DOHH2 (cell line): ENCODE results near the gene DLG1.

ENCODE experiments used
- H3F3A ChIP-seq: fragments of 200-600 bp; sonication (generic), shearing (Covaris generic); 2 replicates; pipeline ENCODE4 v1.6.0; 2016; ENCODE audit warnings: antibody characterized with exemption, mild to moderate bottlenecking; ENCODE audit not compliant: control insufficient read depth, insufficient read depth
- H3K27ac ChIP-seq: fragments of 200-600 bp; sonication (generic); 2 replicates; pipeline ENCODE4 v1.5.1; 2014; ENCODE audit warnings: low read depth, mild to moderate bottlenecking, low read length, moderate library complexity
- H3K27me3 ChIP-seq: fragments of 200-600 bp; sonication (generic); 2 replicates; pipeline ENCODE4 v1.6.1; 2014; ENCODE audit warnings: mild to moderate bottlenecking, low read length, mixed read lengths; ENCODE audit not compliant: control insufficient read depth
- H3K36me3 ChIP-seq: fragments of 200-600 bp; sonication (generic); 2 replicates; pipeline ENCODE4 v1.6.1; 2014; ENCODE audit warnings: mild to moderate bottlenecking, low read length, moderate library complexity, mixed read lengths; ENCODE audit not compliant: control insufficient read depth
- H3K4me1 ChIP-seq: fragments of 200-600 bp; sonication (generic); 2 replicates; pipeline ENCODE4 v1.6.1; 2014; ENCODE audit warnings: mild to moderate bottlenecking, low read length, mixed read lengths; ENCODE audit not compliant: control insufficient read depth
- H3K4me2 ChIP-seq: fragments of 200-600 bp; sonication (generic); 2 replicates; pipeline ENCODE4 v1.6.0; 2014; ENCODE audit warnings: mild to moderate bottlenecking, low read length, moderate library complexity
- H3K4me3 ChIP-seq: fragments of 200-600 bp; sonication (generic); 2 replicates; pipeline ENCODE4 v1.5.1; 2014; ENCODE audit warnings: mild to moderate bottlenecking, low read length, mixed read lengths
- H3K79me2 ChIP-seq: fragments of 200-600 bp; sonication (generic); 2 replicates; pipeline ENCODE4 v1.6.1; 2014; ENCODE audit warnings: mild to moderate bottlenecking, low read length, mixed read lengths; ENCODE audit not compliant: control insufficient read depth
- H3K9me2 ChIP-seq: fragments of 200-600 bp; sonication (generic); replicated peaks from 2 replicates; pipeline ENCODE4 v1.6.1; 2014; ENCODE audit warnings: mild to moderate bottlenecking, low read length, mixed read lengths; ENCODE audit not compliant: control insufficient read depth
- H3K9me3 ChIP-seq: fragments of 200-600 bp; sonication (generic); 2 replicates; pipeline ENCODE4 v1.6.1; 2014; ENCODE audit warnings: antibody characterized with exemption, low read length, mixed read lengths; ENCODE audit not compliant: control insufficient read depth, insufficient read depth
- H4K20me1 ChIP-seq: fragments of 200-600 bp; sonication (generic); 2 replicates; pipeline ENCODE4 v1.6.0; 2014; ENCODE audit warnings: low read depth, mild to moderate bottlenecking, antibody characterized with exemption, low read length, moderate library complexity; ENCODE audit not compliant: control insufficient read depth, insufficient read depth
- CTCF ChIP-seq: fragments of 200-600 bp; sonication (generic); IDR thresholded peaks from one replicate; pipeline ENCODE4 v1.5.1; 2014; ENCODE audit warnings: antibody characterized with exemption, mild to moderate bottlenecking, low read depth, low read length; ENCODE audit not compliant: poor library complexity, severe bottlenecking
- EZH2phosphoT487 ChIP-seq: fragments of 200-600 bp; sonication (generic); IDR thresholded peaks from 2 replicates; pipeline ENCODE4 v1.6.1; 2017; ENCODE audit warnings: borderline replicate concordance, mild to moderate bottlenecking, antibody characterized with exemption, low read length, moderate library complexity, mixed read lengths

Gene DLG1

DNA sequence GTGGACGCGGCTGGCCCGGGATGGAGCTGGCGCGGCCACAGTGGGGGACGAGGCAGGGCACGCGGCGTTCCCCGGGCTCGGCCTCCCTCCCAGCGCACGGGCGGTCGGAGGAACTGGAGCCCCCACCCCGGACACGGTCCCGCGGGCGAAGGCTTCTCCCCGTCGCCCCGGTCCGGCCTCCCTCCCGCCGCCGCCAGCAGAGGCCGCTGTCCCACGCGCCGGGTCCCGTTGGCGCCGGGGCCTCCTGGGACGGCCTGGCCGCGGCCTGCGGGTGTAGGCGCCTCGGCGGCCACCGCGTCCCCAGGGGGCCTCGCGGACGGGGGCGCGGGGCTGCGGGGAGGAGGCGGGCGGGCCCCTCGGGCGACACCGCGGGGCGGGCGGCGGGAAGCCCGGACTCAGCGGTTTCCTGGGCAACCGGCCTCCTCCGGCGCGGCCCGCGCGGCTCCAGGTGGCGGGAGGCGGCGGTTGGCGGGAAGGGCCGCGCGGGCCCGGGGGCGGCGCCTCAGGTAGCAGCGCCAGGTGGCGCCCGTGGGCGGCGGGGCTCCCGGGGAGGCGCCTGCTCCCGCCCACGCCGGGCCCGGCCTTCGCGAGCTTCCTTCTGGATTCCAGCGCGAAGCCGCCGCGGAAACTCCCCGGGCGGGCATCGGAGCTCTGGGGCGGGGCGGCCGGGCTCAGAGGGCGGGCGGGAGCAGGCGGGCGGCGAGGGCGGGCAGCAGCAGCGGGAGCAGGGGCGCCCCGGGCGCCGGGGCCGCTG, 295.5 kb downstream of the DLG1 start:
- Histone ChIP-seq H3K4me2 (peak overlapping the region; percentile 85), H3K4me3 (peak overlapping the region; percentile 75), H3F3A (peaks cover 4% of the 10 kb centered on the region), H3K79me2 (no peaks in the 10 kb centered on the region), H3K27me3 (no peaks in the 10 kb centered on the region), H3K36me3 (no peaks in the 10 kb centered on the region), H3K27ac (no peak overlapping the region), H3K9me3 (no peaks in the 10 kb centered on the region), H3K4me1 (peaks cover 23% of the 10 kb centered on the region), H3K9me2 (no peaks in the 10 kb centered on the region), H4K20me1 (no peaks in the 10 kb centered on the region)
- TF ChIP-seq EZH2phosphoT487 (no peak), CTCF (peak; percentile 52)

GRCh38 chr3:197001972-197002700, 296.3 kb downstream of the DLG1 start:
- Histone ChIP-seq H3K9me3 (no peaks in the 10 kb centered on the region), H3K27me3 (no peaks in the 10 kb centered on the region), H3K9me2 (no peaks in the 10 kb centered on the region), H3K27ac (no peak overlapping the region), H3F3A (peaks cover 4% of the 10 kb centered on the region), H3K36me3 (no peaks in the 10 kb centered on the region), H4K20me1 (no peaks in the 10 kb centered on the region), H3K79me2 (no peaks in the 10 kb centered on the region), H3K4me3 (peak overlapping the region; percentile 75), H3K4me2 (peak overlapping the region; percentile 85), H3K4me1 (peaks cover 23% of the 10 kb centered on the region)
- TF ChIP-seq CTCF (no peak), EZH2phosphoT487 (no peak)

DNA sequence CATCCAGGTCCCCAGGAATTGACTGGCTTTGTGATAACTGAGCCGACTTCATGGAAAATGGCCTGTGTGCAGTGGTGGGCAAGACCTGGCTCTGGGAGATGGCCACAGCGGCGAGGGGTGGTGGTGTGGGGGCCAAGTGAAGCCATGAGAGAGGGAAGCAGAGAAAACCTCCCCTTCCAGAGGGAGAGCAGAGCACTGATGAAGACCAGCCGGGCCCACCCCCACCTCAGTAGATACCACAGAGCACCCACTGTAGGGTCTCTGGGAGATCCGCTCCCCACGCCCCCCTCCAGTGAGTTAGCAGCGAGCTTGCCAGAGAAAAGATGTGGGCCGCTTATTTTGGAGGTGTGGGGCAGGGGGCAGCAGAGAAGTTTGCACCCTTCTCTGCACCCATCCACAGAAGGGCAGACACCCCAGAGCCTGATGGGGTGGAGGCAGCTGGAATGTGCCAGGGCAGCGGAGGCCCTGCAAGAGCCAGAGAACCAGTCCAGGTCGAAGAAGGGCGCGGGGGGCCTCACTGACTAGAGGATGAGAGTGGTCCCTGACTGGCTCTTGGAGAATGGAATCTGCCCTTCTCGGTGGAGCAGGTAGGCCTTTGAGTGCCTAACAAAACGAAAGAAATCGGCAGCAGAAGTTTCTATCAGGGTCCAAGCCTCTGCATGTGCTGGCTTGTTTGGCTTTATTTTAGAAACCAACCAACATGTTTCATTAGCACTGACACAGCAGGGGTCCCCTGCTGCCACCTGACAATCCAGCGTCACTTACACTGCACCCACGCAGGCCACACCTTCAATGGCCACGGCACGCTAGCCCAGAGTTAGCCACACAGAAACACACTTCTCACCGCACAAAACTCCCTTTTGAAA, 297.1 kb downstream of the DLG1 start:
- Histone ChIP-seq H3K4me1 (peaks cover 23% of the 10 kb centered on the region), H3K9me3 (no peaks in the 10 kb centered on the region), H3K9me2 (no peaks in the 10 kb centered on the region), H3K27ac (no peak overlapping the region), H3F3A (peaks cover 4% of the 10 kb centered on the region), H3K4me3 (no peak overlapping the region; the same call in 1 of the 2 replicates), H4K20me1 (no peaks in the 10 kb centered on the region), H3K27me3 (no peaks in the 10 kb centered on the region), H3K36me3 (no peaks in the 10 kb centered on the region), H3K79me2 (no peaks in the 10 kb centered on the region), H3K4me2 (peak overlapping the region; percentile 85)
- TF ChIP-seq CTCF (no peak), EZH2phosphoT487 (no peak)
